ENCODE data around the gene SLC6A20. TPM values are rescaled to one million over a fixed set of nuclear protein-coding genes. Genes with fewer than 3 reads are reported as not detected.

SLC6A20 gene
- total and polyA plus RNA-seq, 2 experiments from 2014 or later = 0.05 to 0.14 TPM

GRCh38 chr3:45777746-45778386 lies 18.5 kb downstream of the SLC6A20 start:
- ATAC-seq (no peak), DNase-seq (ENCODE audit: low spot score) (no peak)
- Mint-ChIP-seq H3K27me3 (ENCODE audit: insufficient read depth, low read depth, poor library complexity) (peaks cover 6% of the 10 kb centered on the region), H3K4me3 (no peak overlapping the region), H3K9me3 (no peaks in the 10 kb centered on the region), H3K4me1 (peaks cover 12% of the 10 kb centered on the region), H3K27ac (no peak overlapping the region), H3K36me3 (ENCODE audit: low read depth) (no peaks in the 10 kb centered on the region)
- no peak for TF ChIP-seq POLR2AphosphoS5 (IDR thresholded peaks at IDR 0.05; ENCODE audit: low read depth)
- no peak for TF ChIP-seq CREB1 (CRISPR knock-in tag; IDR thresholded peaks at IDR 0.05; ENCODE audit: low read depth)
- no peak for TF ChIP-seq ZNF462 (CRISPR knock-in tag; IDR thresholded peaks at IDR 0.05)
- TF ChIP-seq EZH2 (IDR thresholded peaks at IDR 0.05; ENCODE audit: low read depth, unreplicated experiment) = no peak
- no peak for TF ChIP-seq ZNF114 (CRISPR knock-in tag; IDR thresholded peaks at IDR 0.05)
- TF ChIP-seq JUNB (IDR thresholded peaks at IDR 0.05; ENCODE audit: unreplicated experiment) = no peak
- TF ChIP-seq EZH2phosphoT487 (IDR thresholded peaks at IDR 0.05; ENCODE audit: unreplicated experiment) = no peak
- no peak for TF ChIP-seq CTCF (conservative IDR thresholded peaks at IDR 0.05; ENCODE audit: low read depth in 2 of 2)
- TF ChIP-seq ETS1 (IDR thresholded peaks at IDR 0.05) = no peak
- TF ChIP-seq REST (IDR thresholded peaks at IDR 0.05; ENCODE audit: unreplicated experiment) = no peak
- no peak for TF ChIP-seq NANOG (IDR thresholded peaks at IDR 0.05; ENCODE audit: borderline replicate concordance)
- no peak for TF ChIP-seq ZNF331 (CRISPR knock-in tag; IDR thresholded peaks at IDR 0.05; ENCODE audit: low read depth)
- TF ChIP-seq STAT1 (IDR thresholded peaks at IDR 0.05; ENCODE audit: unreplicated experiment) = no peak
- peaks cover 6% of the 10 kb centered on the region for H3K4me1 ChIP-seq (ENCODE audit: insufficient read depth)
- H3F3A ChIP-seq (replicated peaks; ENCODE audit: low read depth) = no peaks in the 10 kb centered on the region
- H3K79me2 ChIP-seq (replicated peaks; ENCODE audit: insufficient read depth) = no peaks in the 10 kb centered on the region
- H3K4me3 ChIP-seq = no peak overlapping the region
- H2AFZ ChIP-seq = no peak overlapping the region
- H3K27ac ChIP-seq (ENCODE audit: low read depth) = no peak overlapping the region
- H3K27me3 ChIP-seq (ENCODE audit: insufficient read depth) = no peaks in the 10 kb centered on the region
- no peak overlapping the region for H3K4me2 ChIP-seq
- 0 out of 2 replicates have a peak, but pooled peaks cover 17% of the 10 kb centered on the region for H3K9me2 ChIP-seq (ENCODE audit: insufficient read depth)
- no peaks in the 10 kb centered on the region for H4K20me1 ChIP-seq (replicated peaks; ENCODE audit: insufficient read depth)
- no peaks in the 10 kb centered on the region for H3K36me3 ChIP-seq (ENCODE audit: insufficient read depth)
